Spleen (tissue), 7 donors: ENCODE results near the gene PDLIM7.

Source experiments
- POLR2A ChIP-seq, 3 donors: fragments of 450-650 bp; IDR thresholded peaks; one replicate each; pipeline ENCODE4 v1.5.1; 2017; ENCODE audit warnings: antibody characterized with exemption in 3 of 3, mild to moderate bottlenecking in 1 of 3
- POLR2AphosphoS5 ChIP-seq, 3 donors: sonication (generic); formaldehyde crosslinking; IDR thresholded peaks; one replicate each; pipeline ENCODE4 v1.5.1; 2017; ENCODE audit warnings: antibody characterized with exemption in 3 of 3
- TF ChIP-seq, protein P1 (sequence below), 11 experiments: fragments of 200-600 bp in 7 of 11; fragments of 450-650 bp in 4 of 11; sonication (generic) in 4 of 11; IDR thresholded peaks in 8 of 11; conservative IDR thresholded peaks in 3 of 11; 1 replicate in 7 of 11; 2 replicates in 4 of 11; pipeline versions ENCODE4 v1.4.0 to v1.8.0; 2016 to 2021; ENCODE audit warnings: antibody characterized with exemption in 11 of 11, inconsistent platforms in 4 of 11, mild to moderate bottlenecking in 1 of 11
- donor health status: DM: no; HTN: no; CAD: no; lungs with moderate emphysema.
- donor health status: DM: no; HTN: no; CAD: no.
- donor health status: DM: no; HTN: no; CAD: no.

DNA sequence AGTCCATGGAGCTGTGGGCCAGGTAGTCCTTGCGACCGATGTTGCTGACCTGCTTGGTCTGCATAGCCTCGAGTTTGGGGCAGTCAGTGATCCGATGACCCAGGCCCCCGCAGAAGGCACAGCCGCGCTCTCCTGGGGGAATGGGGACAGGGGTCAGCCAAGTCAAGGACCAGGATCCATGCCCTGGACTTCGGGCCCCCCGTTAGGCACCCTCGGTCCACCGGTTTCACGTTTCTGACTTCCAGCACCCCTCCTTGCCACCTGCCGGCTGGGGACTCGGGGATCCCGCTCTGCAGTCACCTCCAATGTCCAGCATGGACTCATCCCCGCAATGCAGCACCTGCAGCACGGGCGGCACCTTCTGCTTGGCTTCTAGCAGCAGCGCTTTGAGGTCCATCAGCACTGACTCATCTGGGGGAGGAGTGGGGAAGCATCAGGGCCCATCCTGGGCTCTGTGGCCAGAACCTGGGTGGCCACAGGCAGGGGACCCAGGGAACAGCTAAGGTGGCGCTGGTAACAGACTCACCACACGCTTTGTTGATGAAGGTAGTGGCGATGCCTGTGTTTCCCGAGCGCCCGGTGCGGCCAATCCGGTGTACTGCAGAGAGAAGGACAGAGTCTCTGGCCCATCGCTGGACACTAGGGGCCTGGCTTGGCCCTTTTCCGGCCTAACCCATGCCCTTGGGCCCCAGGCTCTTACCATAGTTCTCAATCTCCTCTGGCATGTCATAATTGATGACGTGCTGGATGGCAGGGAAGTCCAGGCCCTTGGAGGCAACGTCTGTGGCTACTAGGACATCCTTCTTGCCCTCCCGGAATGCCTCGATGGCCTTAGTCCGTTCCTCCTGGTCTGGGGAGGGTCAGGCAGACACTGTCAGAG, 14.6 kb upstream of the PDLIM7 start:
- TF ChIP-seq, protein P1, sequence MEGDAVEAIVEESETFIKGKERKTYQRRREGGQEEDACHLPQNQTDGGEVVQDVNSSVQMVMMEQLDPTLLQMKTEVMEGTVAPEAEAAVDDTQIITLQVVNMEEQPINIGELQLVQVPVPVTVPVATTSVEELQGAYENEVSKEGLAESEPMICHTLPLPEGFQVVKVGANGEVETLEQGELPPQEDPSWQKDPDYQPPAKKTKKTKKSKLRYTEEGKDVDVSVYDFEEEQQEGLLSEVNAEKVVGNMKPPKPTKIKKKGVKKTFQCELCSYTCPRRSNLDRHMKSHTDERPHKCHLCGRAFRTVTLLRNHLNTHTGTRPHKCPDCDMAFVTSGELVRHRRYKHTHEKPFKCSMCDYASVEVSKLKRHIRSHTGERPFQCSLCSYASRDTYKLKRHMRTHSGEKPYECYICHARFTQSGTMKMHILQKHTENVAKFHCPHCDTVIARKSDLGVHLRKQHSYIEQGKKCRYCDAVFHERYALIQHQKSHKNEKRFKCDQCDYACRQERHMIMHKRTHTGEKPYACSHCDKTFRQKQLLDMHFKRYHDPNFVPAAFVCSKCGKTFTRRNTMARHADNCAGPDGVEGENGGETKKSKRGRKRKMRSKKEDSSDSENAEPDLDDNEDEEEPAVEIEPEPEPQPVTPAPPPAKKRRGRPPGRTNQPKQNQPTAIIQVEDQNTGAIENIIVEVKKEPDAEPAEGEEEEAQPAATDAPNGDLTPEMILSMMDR (IDR thresholded peaks at IDR 0.05 in 8 of 11, conservative IDR thresholded peaks at IDR 0.05 in 3 of 11): no peak
- TF ChIP-seq POLR2AphosphoS5 (IDR thresholded peaks at IDR 0.05): no peak
- TF ChIP-seq POLR2A (IDR thresholded peaks at IDR 0.05): no peak
